ENCODE data around the gene THBS1.

THBS1 gene

DNA sequence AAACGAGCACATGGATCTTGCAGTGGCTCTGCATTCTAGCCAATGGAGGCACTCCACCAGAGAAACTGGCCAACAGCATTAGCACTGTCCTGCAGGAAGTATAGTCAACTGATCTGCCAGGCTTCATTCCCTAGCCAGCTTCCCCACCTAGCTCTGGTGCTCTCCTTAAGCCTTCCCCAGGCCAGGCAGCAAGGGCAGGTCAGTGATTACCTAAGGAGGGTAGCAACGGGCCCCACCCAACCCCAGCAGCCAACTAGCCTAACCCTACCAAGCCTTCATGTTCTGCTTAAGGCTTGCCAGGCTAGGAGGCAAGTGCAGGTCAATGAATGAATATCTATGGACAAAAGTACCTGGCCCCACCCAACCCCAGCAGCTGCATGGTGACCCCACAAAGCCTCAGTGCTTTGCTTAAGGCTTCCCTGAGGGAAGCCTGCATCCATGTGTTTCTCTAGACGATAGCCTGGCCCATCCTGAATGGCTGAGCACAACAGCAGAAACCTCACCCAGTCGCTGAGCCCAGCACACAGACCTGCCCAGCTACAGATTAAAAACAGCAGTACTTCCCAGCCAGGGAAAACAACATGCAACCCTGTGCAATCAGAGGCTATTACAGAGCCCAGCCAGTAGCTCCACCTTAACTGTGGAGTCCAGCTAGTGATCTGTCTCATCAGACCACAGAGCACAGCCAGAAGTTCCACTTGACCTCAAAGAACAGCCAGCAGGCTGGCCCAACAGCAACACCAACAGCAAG lies 28.5 kb downstream of the THBS1 start:
- DNase-seq (ENCODE audit: low spot score in 2 of 2), result no peak
- Histone ChIP-seq H3K9me3 (no peaks in the 10 kb centered on the region), H3K4me3 (no peak overlapping the region), H3K36me3 (replicated peaks) (no peaks in the 10 kb centered on the region), H3K27me3 (ENCODE audit: low read depth) (no peaks in the 10 kb centered on the region), H3K4me1 (no peaks in the 10 kb centered on the region)
- in situ Hi-C loops (cut with MboI; ENCODE audit: low sequenced_read_pairs), result no loop called here

DNA sequence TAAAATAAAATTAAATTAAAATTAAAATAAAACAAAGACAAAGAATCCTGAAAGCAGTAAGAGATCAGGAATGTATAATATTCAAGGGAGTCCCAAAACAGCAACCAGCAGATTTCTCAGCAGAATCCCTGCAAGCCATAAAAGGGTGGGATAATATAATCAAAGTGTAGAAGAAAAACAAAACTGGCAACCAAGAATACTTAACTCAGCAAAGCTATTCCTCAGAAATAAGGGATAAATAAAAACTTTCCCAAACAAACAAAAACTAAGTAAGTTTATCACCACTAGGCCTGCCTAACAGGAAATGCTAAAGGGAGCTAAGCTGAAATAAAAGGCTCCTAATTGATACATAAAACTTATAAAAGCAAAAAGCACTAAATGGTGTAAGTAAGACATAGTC lies 29.8 kb downstream of the THBS1 start:
- H3K9me3 ChIP-seq, result no peaks in the 10 kb centered on the region
- no peaks in the 10 kb centered on the region for H3K36me3 ChIP-seq (replicated peaks)
- in situ Hi-C loops (cut with MboI; ENCODE audit: low sequenced_read_pairs), result no loop called here

DNA sequence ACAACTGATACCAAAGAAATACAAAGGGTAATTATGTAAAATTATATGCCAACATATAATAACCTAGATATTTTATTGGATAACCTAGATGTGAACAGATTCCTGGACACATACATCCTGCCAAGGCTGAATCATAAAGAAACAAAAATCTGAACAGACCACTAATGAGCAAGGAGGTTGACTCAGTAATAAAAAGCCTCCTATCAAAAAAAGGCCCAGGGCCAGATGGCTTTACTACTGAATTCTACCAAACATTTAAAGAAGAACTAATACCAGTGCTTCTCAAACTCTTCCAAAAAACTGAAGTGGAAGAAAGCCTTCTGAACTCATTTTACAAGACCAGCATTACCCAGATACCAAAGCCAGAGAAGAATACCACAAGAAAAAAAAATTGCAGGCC lies 32.4 kb downstream of the THBS1 start:
- in situ Hi-C loops (cut with MboI; ENCODE audit: low sequenced_read_pairs), result no loop called here
- Histone ChIP-seq H3K27me3 (ENCODE audit: low read depth) (no peaks in the 10 kb centered on the region), H3K4me3 (no peak overlapping the region), H3K9me3 (no peaks in the 10 kb centered on the region), H3K4me1 (no peaks in the 10 kb centered on the region), H3K36me3 (replicated peaks) (no peaks in the 10 kb centered on the region)
- DNase-seq (ENCODE audit: low spot score in 2 of 2), result no peak

More for the DNA sequence above, 29.8 kb downstream of the THBS1 start:
- H3K4me1 ChIP-seq, result no peaks in the 10 kb centered on the region
- no peak for DNase-seq (ENCODE audit: low spot score in 2 of 2)
- H3K4me3 ChIP-seq, result no peak overlapping the region
- H3K27me3 ChIP-seq (ENCODE audit: low read depth), result no peaks in the 10 kb centered on the region

DNA sequence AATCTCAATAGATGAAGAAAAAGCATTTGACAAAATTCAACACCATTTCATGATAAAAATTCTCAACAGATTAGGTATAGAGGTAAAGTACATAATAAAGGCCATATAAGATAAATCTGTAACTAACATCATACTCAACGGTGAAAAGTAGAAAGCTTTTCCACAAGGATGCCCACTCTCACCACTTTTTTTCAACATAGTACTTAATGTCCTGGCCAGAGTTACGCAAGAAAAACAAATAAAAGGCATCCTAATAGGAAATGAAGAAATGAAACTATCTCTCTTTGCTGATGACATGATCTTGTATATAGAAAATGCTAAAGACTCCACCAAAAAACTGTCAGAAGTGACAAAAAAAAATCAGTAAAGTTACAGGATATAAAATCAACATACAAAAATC lies 33.0 kb downstream of the THBS1 start:
- no peaks in the 10 kb centered on the region for H3K27me3 ChIP-seq (ENCODE audit: low read depth)
- no peaks in the 10 kb centered on the region for H3K36me3 ChIP-seq (replicated peaks)
- DNase-seq (ENCODE audit: low spot score in 2 of 2), result no peak
- in situ Hi-C loops (cut with MboI; ENCODE audit: low sequenced_read_pairs), result no loop called here
- H3K4me1 ChIP-seq, result no peaks in the 10 kb centered on the region
- H3K9me3 ChIP-seq, result no peaks in the 10 kb centered on the region
- no peak overlapping the region for H3K4me3 ChIP-seq

DNA sequence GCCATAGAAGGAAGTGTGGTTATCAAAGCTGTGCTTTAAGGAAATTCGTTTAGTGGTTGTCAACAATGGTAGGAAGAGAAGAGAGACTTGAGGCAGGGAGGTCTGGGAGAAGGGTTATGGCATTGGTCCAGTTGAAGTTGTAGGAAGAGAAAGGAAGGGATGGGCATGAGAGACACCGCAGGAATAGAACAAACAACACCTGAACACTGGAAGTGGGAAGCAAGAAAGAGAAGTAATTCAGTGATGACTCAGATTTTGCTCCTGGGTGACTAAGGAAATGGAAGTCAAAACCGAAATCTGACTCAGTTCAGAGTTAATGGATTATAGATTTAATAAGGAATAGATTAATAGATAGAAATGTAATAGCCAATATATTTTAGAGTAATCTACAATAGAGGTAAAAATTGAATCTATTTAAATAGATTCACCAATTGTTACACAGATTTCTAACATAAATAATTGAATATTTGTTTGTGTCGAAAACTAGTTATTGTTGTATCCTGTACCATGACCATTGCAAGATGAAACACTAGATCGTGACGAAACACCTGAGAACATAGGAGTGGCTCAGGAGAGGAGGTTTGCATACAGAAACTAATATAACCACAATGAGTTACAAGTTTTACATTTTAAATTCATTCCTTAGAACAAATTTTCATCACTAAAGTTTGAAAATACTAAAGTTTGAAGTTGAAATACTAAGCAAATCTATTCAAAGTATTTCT lies 36.0 kb downstream of the THBS1 start:
- no peak overlapping the region for H3K4me3 ChIP-seq
- DNase-seq (ENCODE audit: low spot score in 2 of 2), result no peak
- H3K27me3 ChIP-seq (ENCODE audit: low read depth), result no peaks in the 10 kb centered on the region
- no peaks in the 10 kb centered on the region for H3K9me3 ChIP-seq
- in situ Hi-C loops (cut with MboI; ENCODE audit: low sequenced_read_pairs), result no loop called here
- no peaks in the 10 kb centered on the region for H3K36me3 ChIP-seq (replicated peaks)
- no peaks in the 10 kb centered on the region for H3K4me1 ChIP-seq

DNA sequence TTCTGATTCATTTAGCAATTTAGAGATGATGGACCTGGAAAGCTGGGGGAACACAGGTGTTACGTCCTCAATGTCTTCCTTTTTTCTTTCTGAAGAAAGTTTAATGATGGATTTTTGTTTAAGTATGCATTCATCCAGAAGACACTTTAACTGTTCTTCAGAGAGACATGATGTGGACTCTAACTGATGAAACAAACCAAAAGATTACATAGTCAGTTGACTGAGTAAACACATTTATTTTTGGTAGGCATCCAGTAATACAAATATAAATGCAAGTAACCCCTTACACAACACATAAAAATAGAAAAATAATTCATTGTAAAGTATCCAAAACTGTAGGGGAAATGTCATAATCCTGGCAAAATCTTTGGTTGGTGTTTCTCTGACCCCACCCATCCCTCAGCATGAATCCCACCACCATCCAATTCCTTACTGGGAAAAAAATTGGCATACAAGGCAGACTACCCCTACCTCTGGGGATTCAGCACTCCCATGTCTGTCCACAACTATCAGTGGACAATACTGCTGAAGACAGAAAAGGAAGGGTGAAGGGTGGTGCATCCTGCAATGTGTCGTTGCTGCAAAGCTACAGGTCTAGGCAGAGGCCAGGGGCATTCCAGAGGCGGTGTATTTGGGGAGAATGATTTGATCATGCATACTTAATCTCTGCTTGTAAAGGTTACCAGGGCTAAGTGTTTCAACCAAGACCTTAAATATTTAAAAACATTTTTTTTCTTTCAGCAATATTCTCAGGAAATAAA lies 37.4 kb downstream of the THBS1 start:
- no peaks in the 10 kb centered on the region for H3K4me1 ChIP-seq
- peaks cover 3% of the 10 kb centered on the region; the same call in 1 of the 2 replicates for H3K27me3 ChIP-seq (ENCODE audit: low read depth)
- no peak overlapping the region for H3K4me3 ChIP-seq
- no peaks in the 10 kb centered on the region for H3K36me3 ChIP-seq (replicated peaks)
- in situ Hi-C loops (cut with MboI; ENCODE audit: low sequenced_read_pairs), result no loop called here
- no peak for DNase-seq (ENCODE audit: low spot score in 2 of 2)
- H3K9me3 ChIP-seq, result no peaks in the 10 kb centered on the region

DNA sequence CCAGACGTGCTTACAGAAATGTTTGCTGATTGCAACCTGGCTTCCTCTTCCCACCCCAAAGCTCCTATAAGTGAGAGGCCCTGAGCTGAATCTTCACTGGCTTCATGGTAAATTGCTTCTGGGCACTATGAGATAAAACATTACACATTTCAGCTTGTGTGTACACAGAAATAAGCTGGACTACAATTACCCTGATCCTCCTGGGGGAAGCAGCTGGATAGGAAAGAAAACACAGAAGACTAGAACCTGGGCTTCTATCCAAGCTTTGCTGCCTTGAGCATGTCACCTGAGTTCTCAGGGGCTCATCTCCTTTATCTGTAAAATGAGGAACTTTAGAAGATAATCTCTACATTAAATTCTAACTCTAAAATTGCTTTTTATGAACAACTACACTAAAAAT lies 40.3 kb downstream of the THBS1 start:
- Histone ChIP-seq H3K4me1 (no peaks in the 10 kb centered on the region), H3K9me3 (no peaks in the 10 kb centered on the region), H3K36me3 (replicated peaks) (no peaks in the 10 kb centered on the region; the same call in 1 of the 2 replicates), H3K27me3 (ENCODE audit: low read depth) (peaks cover 3% of the 10 kb centered on the region; the same call in 1 of the 2 replicates), H3K4me3 (no peak overlapping the region)
- in situ Hi-C loops (cut with MboI; ENCODE audit: low sequenced_read_pairs), result no loop called here
- no peak for DNase-seq (ENCODE audit: low spot score in 2 of 2)

DNA sequence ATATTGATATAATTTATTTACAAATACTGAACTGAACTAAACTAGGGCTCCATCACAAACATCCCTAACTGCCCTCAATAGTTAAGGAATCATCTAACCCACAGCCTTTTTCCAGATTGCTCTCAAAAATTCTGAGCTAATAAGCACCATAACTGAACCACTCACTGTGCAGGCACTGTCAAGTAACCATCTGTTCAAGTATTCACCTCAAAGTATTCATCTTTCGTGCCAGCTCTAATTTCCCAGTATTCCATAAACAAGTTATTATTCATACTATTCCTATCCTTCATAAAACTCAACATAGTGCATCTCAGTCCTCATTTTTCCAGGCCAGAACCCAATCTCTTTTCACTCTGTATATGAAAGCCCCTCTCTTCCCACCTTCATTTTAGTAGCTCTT lies 41.1 kb downstream of the THBS1 start:
- H3K9me3 ChIP-seq, result no peaks in the 10 kb centered on the region
- DNase-seq (ENCODE audit: low spot score in 2 of 2), result no peak
- no peaks in the 10 kb centered on the region; the same call in 1 of the 2 replicates for H3K36me3 ChIP-seq (replicated peaks)
- H3K4me3 ChIP-seq, result no peak overlapping the region
- no peaks in the 10 kb centered on the region for H3K4me1 ChIP-seq
- in situ Hi-C loops (cut with MboI; ENCODE audit: low sequenced_read_pairs), result no loop called here
- peaks cover 3% of the 10 kb centered on the region; the same call in 1 of the 2 replicates for H3K27me3 ChIP-seq (ENCODE audit: low read depth)

DNA sequence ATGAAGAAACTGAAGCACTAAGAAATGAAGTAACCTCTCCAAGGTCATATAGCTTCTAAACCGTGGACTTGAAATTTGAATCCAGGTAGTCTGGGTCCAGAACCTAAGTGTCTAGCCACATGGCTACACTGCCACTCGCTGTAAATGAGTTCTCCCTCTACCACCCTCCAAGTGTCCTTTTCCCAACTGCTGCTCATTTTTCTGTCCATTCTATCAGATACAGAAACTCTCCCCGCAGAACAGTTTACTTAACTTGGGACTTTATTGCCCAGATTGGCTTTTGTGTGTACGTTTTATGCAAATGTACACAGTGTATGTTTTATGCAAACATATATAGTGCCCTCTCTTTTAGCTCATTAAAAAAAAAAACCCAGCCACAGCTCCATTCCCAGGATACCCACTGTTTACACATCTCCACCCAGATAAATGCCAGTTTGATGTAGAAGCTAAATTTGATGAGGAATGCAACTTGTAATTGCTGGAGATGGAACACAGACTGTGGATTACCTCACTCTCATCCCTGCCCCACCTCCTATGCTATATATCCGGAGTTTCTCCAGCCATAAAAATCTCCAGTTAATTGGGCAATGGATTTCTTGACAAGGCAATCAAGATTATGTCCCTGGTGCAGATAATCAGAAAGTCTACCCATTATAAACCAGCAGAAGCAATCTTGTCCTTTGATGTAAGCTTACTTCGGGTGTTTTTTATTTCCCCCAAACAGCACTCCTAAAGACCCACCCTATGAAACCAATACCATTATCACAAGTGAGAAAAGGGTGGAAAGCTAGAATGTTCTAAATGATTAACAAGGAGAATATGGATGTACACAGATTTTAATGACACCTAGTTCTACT lies 42.0 kb downstream of the THBS1 start:
- Histone ChIP-seq H3K9me3 (no peaks in the 10 kb centered on the region), H3K27me3 (ENCODE audit: low read depth) (peaks cover 3% of the 10 kb centered on the region; the same call in 1 of the 2 replicates), H3K4me3 (no peak overlapping the region), H3K36me3 (replicated peaks) (no peaks in the 10 kb centered on the region; the same call in 1 of the 2 replicates), H3K4me1 (no peaks in the 10 kb centered on the region)
- no peak for DNase-seq (ENCODE audit: low spot score in 2 of 2)
- in situ Hi-C loops (cut with MboI; ENCODE audit: low sequenced_read_pairs), result no loop called here

DNA sequence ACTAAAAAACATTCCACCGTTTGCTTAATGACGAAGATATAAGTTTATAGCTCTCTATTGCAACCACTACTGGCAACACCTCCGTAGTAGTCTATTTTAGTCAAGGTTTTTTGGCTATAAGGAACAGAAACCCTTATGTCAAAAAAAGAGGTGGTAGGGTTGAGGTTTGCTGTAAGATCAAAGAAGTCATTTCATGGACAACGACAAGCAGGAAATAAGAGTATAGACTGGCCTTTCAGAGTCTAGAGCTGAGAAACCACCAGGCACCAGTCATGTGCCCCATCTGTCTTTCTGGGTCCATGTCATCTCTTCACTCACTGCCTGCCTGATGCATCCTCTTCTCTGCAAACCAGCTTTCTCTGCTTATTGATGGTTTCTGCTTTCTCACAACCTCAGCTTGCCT lies 42.7 kb downstream of the THBS1 start:
- Histone ChIP-seq H3K4me1 (no peaks in the 10 kb centered on the region), H3K4me3 (no peak overlapping the region), H3K36me3 (replicated peaks) (no peaks in the 10 kb centered on the region; the same call in 1 of the 2 replicates), H3K27me3 (ENCODE audit: low read depth) (peaks cover 3% of the 10 kb centered on the region; the same call in 1 of the 2 replicates), H3K9me3 (no peaks in the 10 kb centered on the region)
- in situ Hi-C loops (cut with MboI; ENCODE audit: low sequenced_read_pairs), result no loop called here
- DNase-seq (ENCODE audit: low spot score in 2 of 2), result no peak

DNA sequence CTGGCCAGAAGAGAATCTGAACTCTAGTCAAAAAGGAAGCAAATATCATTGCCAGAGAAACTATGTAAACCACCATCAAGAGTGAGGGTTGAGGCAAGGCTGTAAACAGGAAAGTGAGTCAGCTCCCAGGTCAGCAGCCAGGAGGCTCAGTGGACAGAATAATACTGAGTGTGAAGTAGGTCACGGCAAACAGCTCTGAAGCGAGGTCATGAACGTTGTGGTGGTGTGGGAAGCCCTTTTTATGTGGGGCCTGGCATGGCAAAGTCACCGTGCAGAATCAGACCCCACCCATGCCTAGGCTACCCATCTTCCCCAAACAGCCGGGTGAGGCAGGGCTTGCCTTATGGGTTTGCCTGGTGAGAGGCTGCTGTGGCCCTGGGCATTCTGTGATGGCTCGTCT lies 43.9 kb downstream of the THBS1 start:
- H3K4me1 ChIP-seq, result no peaks in the 10 kb centered on the region
- peaks cover 3% of the 10 kb centered on the region; the same call in 1 of the 2 replicates for H3K27me3 ChIP-seq (ENCODE audit: low read depth)
- DNase-seq (ENCODE audit: low spot score in 2 of 2), result no peak
- H3K36me3 ChIP-seq (replicated peaks), result no peaks in the 10 kb centered on the region; the same call in 1 of the 2 replicates
- no peak overlapping the region for H3K4me3 ChIP-seq
- no peaks in the 10 kb centered on the region for H3K9me3 ChIP-seq
- in situ Hi-C loops (cut with MboI; ENCODE audit: low sequenced_read_pairs), result no loop called here

DNA sequence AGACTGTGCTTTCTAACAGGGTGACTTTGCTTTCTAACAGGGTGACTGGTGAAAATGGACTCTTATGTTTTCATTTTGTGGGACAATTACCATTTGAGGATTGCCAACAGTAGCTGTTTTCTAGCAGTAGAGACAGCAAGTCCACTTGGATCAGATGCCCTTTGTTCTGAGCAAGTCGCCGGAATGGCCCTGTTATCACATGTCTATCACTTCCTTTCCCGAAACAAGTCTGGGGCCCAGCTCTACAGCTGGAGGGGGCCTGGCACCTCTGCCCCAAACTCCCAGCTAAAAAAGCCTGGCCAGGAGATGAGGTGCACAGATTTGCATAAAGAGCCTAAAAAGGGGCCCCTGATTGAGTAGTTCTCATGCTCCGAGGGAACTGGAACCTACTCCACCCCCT lies 44.6 kb downstream of the THBS1 start:
- DNase-seq (ENCODE audit: low spot score in 2 of 2), result no peak
- Histone ChIP-seq H3K9me3 (no peaks in the 10 kb centered on the region), H3K27me3 (ENCODE audit: low read depth) (peaks cover 3% of the 10 kb centered on the region; the same call in 1 of the 2 replicates), H3K36me3 (replicated peaks) (no peaks in the 10 kb centered on the region; the same call in 1 of the 2 replicates), H3K4me3 (no peak overlapping the region), H3K4me1 (no peaks in the 10 kb centered on the region)
- in situ Hi-C loops (cut with MboI; ENCODE audit: low sequenced_read_pairs), result no loop called here

DNA sequence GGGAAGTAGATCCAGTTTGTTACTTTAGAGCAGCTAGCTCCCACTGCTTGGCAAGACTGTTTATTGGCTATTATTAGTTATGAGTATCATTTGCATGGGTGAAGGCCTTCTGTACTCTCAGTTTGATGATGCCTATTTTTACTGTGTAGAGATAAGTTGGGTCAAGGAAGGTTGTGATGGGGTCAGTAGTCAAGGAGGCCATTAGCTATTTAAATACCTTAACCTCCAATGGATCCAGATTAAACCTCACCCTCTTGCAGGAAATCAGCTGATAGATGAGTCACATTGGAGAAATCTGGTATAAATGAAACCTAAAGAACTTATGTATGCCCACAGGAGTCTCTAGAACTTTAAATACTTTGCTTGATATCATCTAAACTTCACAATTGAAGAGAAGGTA lies 45.0 kb downstream of the THBS1 start:
- H3K4me3 ChIP-seq, result no peak overlapping the region
- H3K4me1 ChIP-seq, result no peaks in the 10 kb centered on the region
- H3K36me3 ChIP-seq (replicated peaks), result no peaks in the 10 kb centered on the region; the same call in 1 of the 2 replicates
- H3K27me3 ChIP-seq (ENCODE audit: low read depth), result peaks cover 3% of the 10 kb centered on the region; the same call in 1 of the 2 replicates
- H3K9me3 ChIP-seq, result no peaks in the 10 kb centered on the region
- no peak for DNase-seq (ENCODE audit: low spot score in 2 of 2)
- in situ Hi-C loops (cut with MboI; ENCODE audit: low sequenced_read_pairs), result no loop called here
